Measurements from ENCODE around the gene UBB. TPM values are rescaled to one million over a fixed set of nuclear protein-coding genes. Genes with fewer than 3 reads are reported as not detected.

The UBB gene
- total RNA-seq, 1 experiment from 2014 or later, result 1,609 TPM

DNA sequence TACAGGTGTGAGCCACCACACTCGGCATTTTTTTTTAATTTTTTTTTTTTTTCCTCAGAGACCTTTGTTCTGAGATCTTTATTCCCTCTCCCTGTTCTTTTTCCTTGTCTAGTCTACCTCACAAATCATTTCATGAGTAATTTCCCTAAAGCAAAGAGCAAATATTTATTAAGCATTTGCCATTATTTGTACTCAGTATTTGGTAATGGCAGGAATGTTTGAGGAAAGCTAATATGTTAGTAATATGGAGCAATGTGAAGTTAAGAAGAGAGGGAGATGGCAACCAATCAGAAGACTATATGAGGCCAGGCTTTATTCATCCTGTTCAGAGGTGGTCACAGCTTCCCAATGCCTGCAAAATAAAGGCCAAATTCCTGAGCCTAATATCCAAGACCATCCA, 40.9 kb upstream of the UBB start:
- H2BK120ac ChIP-seq (ENCODE audit: low read depth, low read length, poor library complexity, severe bottlenecking), result no peak overlapping the region
- H4K91ac ChIP-seq (ENCODE audit: insufficient read length, low read depth, low read length), result no peak overlapping the region
- H3K27ac ChIP-seq (ENCODE audit: insufficient read length, low read depth, low read length), result no peak overlapping the region
- H3K4me1 ChIP-seq (ENCODE audit: insufficient read depth, low read length), result no peaks in the 10 kb centered on the region
- H4K5ac ChIP-seq (ENCODE audit: insufficient read length, low read depth, low read length), result no peak overlapping the region
- H3K27me3 ChIP-seq (ENCODE audit: insufficient read depth, low read length), result no peaks in the 10 kb centered on the region
- WGBS (ENCODE audit: extremely low coverage, insufficient read length, low lambda C conversion rate), result no CpG with 5 or more reads among the region's 1 CpG
- no peak overlapping the region for H3K14ac ChIP-seq (ENCODE audit: insufficient read depth, low read length)
- Mint-ChIP-seq H3K4me3 (no peak overlapping the region), H3K4me1 (no peaks in the 10 kb centered on the region), H3K36me3 (ENCODE audit: insufficient read depth in 1 of 3, low read depth in 3 of 3) (peaks cover 23 to 31% (median 27%) of the 10 kb centered on the region in 3 experiments; a peak in 6 of 7 replicates), H3K9me3 (no peaks in the 10 kb centered on the region), H3K27me3 (ENCODE audit: low read depth) (no peaks in the 10 kb centered on the region), H3K27ac (no peak overlapping the region)
- no peak overlapping the region for H3T11ph ChIP-seq (ENCODE audit: low read length)
- H2BK20ac ChIP-seq (ENCODE audit: low read depth, low read length, poor library complexity, severe bottlenecking), result no peak overlapping the region
- no peak overlapping the region for H3K18ac ChIP-seq (ENCODE audit: insufficient read length, low read depth, low read length)
- H3K56ac ChIP-seq (ENCODE audit: insufficient read length, low read depth, low read length), result no peak overlapping the region
- H3K23ac ChIP-seq (ENCODE audit: insufficient read length, low read depth, low read length), result no peak overlapping the region
- H3K4ac ChIP-seq (ENCODE audit: low read depth, low read length), result no peak overlapping the region
- no peak overlapping the region for H2AK5ac ChIP-seq (ENCODE audit: insufficient read length, low read length)
- no peak overlapping the region for H2BK5ac ChIP-seq (ENCODE audit: insufficient read length, low read length)
- H3K9ac ChIP-seq (ENCODE audit: extremely low read depth, insufficient read length, low read length), result no peak overlapping the region
- no peaks in the 10 kb centered on the region for H4K20me1 ChIP-seq (ENCODE audit: control insufficient read depth, insufficient read depth, insufficient read length)
- no peak overlapping the region for H2BK15ac ChIP-seq (ENCODE audit: low read depth, low read length)
- H3K4me2 ChIP-seq (ENCODE audit: insufficient read depth, insufficient read length, low read length), result no peak overlapping the region
- no peak for DNase-seq
- no peak overlapping the region for H2BK12ac ChIP-seq (ENCODE audit: insufficient read length, low read depth, low read length)
- TF ChIP-seq CTCF (conservative IDR thresholded peaks at IDR 0.05), result no peak
- no peak overlapping the region for H4K8ac ChIP-seq (replicated peaks; ENCODE audit: insufficient read length, low read depth, low read length)
- no peaks in the 10 kb centered on the region for H3K9me3 ChIP-seq (ENCODE audit: control insufficient read depth, low read depth, low read length)
- H3K79me1 ChIP-seq (ENCODE audit: insufficient read depth, low read depth, low read length, poor library complexity, severe bottlenecking), result no peaks in the 10 kb centered on the region
- no peaks in the 10 kb centered on the region for H3K23me2 ChIP-seq (ENCODE audit: insufficient read length, low read depth, low read length, poor library complexity, severe bottlenecking)
- no peak overlapping the region for H2AFZ ChIP-seq (ENCODE audit: low read length)
- no peaks in the 10 kb centered on the region for H3K79me2 ChIP-seq (ENCODE audit: insufficient read depth, low read length)
